ENCODE results near the gene PRKCH.
A peak's percentile ranks its signal among the peaks of the same experiment; 100 is the strongest.

The PRKCH gene

DNA sequence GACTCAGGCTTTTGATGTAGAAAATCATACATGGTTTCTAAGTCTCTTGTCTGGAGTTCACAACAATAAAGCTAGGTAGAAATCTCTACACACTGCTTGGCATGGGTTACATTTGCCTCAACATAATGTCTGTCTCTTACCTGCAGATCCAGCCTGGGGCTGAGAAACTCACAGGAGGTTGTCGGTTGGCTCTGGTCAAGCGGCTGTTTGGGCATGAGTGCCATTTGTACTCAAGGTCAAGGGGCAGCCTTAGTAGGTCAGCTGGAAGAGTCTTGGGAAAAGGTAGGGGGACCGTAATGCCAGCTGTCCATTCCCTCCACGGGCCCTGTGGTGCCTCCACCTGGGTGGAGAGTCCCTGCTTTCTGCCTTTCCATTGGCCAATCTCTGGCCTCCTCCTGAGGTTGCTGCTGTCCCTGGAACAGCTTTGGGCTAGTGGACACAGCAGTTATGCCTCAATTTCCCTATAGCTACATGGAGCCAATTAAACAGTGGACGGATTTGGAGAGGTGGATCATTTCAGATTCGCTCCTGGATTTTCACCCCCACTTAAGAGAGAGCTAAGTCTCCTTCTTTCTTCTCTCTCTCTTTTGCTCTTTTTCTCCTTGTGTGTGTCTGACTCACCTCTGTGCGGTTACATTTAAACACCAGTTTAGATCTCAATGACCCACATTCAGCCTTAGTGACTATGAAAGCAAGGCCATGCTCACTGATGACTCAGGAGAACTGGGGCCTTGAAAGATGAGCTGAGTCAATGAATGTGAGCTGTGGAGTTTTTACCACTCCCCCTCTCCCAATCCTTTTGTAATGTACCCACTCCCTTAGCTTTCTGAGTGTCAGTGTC is 241.2 kb downstream of the PRKCH start:
- ATAC-seq = peak; percentile 63
- TF ChIP-seq RARB (CRISPR knock-in tag; IDR thresholded peaks at IDR 0.05) (peak; percentile 56; the same call in 1 of the 2 replicates), ARNTL (CRISPR knock-in tag; IDR thresholded peaks at IDR 0.05; ENCODE audit: borderline replicate concordance, low read depth) (no peak), ZNF565 (CRISPR knock-in tag; conservative IDR thresholded peaks at IDR 0.05; ENCODE audit: low read depth) (no peak), ESRRG (CRISPR knock-in tag; IDR thresholded peaks at IDR 0.05) (no peak), OSR1 (CRISPR knock-in tag; IDR thresholded peaks at IDR 0.05) (0 out of 2 replicates have a peak, but pooled peaks have one; percentile 16), PPARA (CRISPR knock-in tag; IDR thresholded peaks at IDR 0.05; ENCODE audit: borderline replicate concordance) (no peak), TOX (CRISPR knock-in tag; IDR thresholded peaks at IDR 0.05; ENCODE audit: borderline replicate concordance) (peak; percentile 74; the same call in 1 of the 2 replicates), ZC3H10 (CRISPR knock-in tag; IDR thresholded peaks at IDR 0.05) (peak; percentile 63), SNAI2 (CRISPR knock-in tag; IDR thresholded peaks at IDR 0.05) (no peak), TCF4 (CRISPR knock-in tag; IDR thresholded peaks at IDR 0.05; ENCODE audit: borderline replicate concordance) (no peak), ZFP3 (CRISPR knock-in tag; IDR thresholded peaks at IDR 0.05) (no peak), GLIS3 (CRISPR knock-in tag; IDR thresholded peaks at IDR 0.05) (no peak), BACH2 (CRISPR knock-in tag; IDR thresholded peaks at IDR 0.05; ENCODE audit: borderline replicate concordance) (no peak), CSDC2 (CRISPR knock-in tag; IDR thresholded peaks at IDR 0.05) (no peak; the same call in none of the 2 replicates), ZNF8 (CRISPR knock-in tag; IDR thresholded peaks at IDR 0.05) (no peak), ZFP30 (CRISPR knock-in tag; IDR thresholded peaks at IDR 0.05) (no peak), ISL1 (CRISPR knock-in tag; IDR thresholded peaks at IDR 0.05) (peak; percentile 34), ZNF70 (CRISPR knock-in tag; IDR thresholded peaks at IDR 0.05) (no peak), POU6F1 (CRISPR knock-in tag; IDR thresholded peaks at IDR 0.05; ENCODE audit: borderline replicate concordance, low read depth) (no peak)
- TF ChIP-seq, protein P1, sequence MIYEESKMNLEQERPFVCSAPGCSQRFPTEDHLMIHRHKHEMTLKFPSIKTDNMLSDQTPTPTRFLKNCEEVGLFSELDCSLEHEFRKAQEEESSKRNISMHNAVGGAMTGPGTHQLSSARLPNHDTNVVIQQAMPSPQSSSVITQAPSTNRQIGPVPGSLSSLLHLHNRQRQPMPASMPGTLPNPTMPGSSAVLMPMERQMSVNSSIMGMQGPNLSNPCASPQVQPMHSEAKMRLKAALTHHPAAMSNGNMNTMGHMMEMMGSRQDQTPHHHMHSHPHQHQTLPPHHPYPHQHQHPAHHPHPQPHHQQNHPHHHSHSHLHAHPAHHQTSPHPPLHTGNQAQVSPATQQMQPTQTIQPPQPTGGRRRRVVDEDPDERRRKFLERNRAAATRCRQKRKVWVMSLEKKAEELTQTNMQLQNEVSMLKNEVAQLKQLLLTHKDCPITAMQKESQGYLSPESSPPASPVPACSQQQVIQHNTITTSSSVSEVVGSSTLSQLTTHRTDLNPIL (CRISPR knock-in tag; IDR thresholded peaks at IDR 0.05; ENCODE audit: low read depth) = no peak
- TF ChIP-seq, protein P2, sequence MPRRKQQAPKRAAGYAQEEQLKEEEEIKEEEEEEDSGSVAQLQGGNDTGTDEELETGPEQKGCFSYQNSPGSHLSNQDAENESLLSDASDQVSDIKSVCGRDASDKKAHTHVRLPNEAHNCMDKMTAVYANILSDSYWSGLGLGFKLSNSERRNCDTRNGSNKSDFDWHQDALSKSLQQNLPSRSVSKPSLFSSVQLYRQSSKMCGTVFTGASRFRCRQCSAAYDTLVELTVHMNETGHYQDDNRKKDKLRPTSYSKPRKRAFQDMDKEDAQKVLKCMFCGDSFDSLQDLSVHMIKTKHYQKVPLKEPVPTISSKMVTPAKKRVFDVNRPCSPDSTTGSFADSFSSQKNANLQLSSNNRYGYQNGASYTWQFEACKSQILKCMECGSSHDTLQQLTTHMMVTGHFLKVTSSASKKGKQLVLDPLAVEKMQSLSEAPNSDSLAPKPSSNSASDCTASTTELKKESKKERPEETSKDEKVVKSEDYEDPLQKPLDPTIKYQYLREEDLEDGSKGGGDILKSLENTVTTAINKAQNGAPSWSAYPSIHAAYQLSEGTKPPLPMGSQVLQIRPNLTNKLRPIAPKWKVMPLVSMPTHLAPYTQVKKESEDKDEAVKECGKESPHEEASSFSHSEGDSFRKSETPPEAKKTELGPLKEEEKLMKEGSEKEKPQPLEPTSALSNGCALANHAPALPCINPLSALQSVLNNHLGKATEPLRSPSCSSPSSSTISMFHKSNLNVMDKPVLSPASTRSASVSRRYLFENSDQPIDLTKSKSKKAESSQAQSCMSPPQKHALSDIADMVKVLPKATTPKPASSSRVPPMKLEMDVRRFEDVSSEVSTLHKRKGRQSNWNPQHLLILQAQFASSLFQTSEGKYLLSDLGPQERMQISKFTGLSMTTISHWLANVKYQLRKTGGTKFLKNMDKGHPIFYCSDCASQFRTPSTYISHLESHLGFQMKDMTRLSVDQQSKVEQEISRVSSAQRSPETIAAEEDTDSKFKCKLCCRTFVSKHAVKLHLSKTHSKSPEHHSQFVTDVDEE (CRISPR knock-in tag; IDR thresholded peaks at IDR 0.05) = no peak
- TF ChIP-seq, protein P3, sequence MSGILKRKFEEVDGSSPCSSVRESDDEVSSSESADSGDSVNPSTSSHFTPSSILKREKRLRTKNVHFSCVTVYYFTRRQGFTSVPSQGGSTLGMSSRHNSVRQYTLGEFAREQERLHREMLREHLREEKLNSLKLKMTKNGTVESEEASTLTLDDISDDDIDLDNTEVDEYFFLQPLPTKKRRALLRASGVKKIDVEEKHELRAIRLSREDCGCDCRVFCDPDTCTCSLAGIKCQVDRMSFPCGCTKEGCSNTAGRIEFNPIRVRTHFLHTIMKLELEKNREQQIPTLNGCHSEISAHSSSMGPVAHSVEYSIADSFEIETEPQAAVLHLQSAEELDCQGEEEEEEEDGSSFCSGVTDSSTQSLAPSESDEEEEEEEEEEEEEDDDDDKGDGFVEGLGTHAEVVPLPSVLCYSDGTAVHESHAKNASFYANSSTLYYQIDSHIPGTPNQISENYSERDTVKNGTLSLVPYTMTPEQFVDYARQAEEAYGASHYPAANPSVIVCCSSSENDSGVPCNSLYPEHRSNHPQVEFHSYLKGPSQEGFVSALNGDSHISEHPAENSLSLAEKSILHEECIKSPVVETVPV (CRISPR knock-in tag; IDR thresholded peaks at IDR 0.05) = no peak
- TF ChIP-seq, protein P4, sequence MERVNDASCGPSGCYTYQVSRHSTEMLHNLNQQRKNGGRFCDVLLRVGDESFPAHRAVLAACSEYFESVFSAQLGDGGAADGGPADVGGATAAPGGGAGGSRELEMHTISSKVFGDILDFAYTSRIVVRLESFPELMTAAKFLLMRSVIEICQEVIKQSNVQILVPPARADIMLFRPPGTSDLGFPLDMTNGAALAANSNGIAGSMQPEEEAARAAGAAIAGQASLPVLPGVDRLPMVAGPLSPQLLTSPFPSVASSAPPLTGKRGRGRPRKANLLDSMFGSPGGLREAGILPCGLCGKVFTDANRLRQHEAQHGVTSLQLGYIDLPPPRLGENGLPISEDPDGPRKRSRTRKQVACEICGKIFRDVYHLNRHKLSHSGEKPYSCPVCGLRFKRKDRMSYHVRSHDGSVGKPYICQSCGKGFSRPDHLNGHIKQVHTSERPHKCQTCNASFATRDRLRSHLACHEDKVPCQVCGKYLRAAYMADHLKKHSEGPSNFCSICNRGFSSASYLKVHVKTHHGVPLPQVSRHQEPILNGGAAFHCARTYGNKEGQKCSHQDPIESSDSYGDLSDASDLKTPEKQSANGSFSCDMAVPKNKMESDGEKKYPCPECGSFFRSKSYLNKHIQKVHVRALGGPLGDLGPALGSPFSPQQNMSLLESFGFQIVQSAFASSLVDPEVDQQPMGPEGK (CRISPR knock-in tag; IDR thresholded peaks at IDR 0.05; ENCODE audit: borderline replicate concordance) = peak; percentile 65; the same call in 1 of the 2 replicates

- TF ChIP-seq BACH2 (CRISPR knock-in tag; IDR thresholded peaks at IDR 0.05; ENCODE audit: borderline replicate concordance) (no peak), PPARA (CRISPR knock-in tag; IDR thresholded peaks at IDR 0.05; ENCODE audit: borderline replicate concordance) (no peak), RARB (CRISPR knock-in tag; IDR thresholded peaks at IDR 0.05) (no peak), ZNF565 (CRISPR knock-in tag; conservative IDR thresholded peaks at IDR 0.05; ENCODE audit: low read depth) (no peak), CSDC2 (CRISPR knock-in tag; IDR thresholded peaks at IDR 0.05) (no peak; the same call in 1 of the 2 replicates), ZNF70 (CRISPR knock-in tag; IDR thresholded peaks at IDR 0.05) (no peak), GLIS3 (CRISPR knock-in tag; IDR thresholded peaks at IDR 0.05) (no peak)
- TF ChIP-seq, protein P2 (CRISPR knock-in tag; IDR thresholded peaks at IDR 0.05) = no peak
- TF ChIP-seq, protein P4 (CRISPR knock-in tag; IDR thresholded peaks at IDR 0.05; ENCODE audit: borderline replicate concordance) = no peak
- no peak for ATAC-seq
Measured at GRCh38 chr14:61563162-61563511, 241.8 kb downstream of the PRKCH start.

Data from SK-N-SH treated with all-trans-retinoic acid at 6 μM for 48 hours (cell line).